HepG2 (cell line): ENCODE data around the gene CASS4. TPM values are rescaled to one million over a fixed set of nuclear protein-coding genes. Genes with fewer than 3 reads are reported as not detected.
"Not testable (repeated sequence)": the region's sequence is repeated elsewhere in the genome, so short reads cannot be mapped to it uniquely, and the experiment has no call there.

Experiments
- ATAC-seq: fragments of 200-7000 bp; cut with Tn5 transposase; 3 replicates; pipeline ENCODE4 v1.9.1; 2020; ENCODE audit warnings: mild to moderate bottlenecking, moderate library complexity
- BruUV-seq: library from RNA; stranded (reverse); fragments of 400-500 nt; replicated peaks from 2 replicates; lab custom pipeline; 2021; lab: Mats Ljungman, UMichigan
- CTCF ChIA-PET: fragments of 300-600 bp; formaldehyde crosslinking; extraction: SDS; loops from one replicate; lab custom pipeline; 2021; ENCODE audit warnings: low total read pairs, inconsistent platforms, low intra/inter-chr PET ratio; lab: Yijun Ruan, JAX
- POLR2A ChIA-PET: fragments of 350-600 bp; sonication (Branson Sonifier 250); formaldehyde crosslinking; loops from one replicate; lab custom pipeline; 2020; ENCODE audit warnings: antibody characterized with exemption, inconsistent platforms; lab: Yijun Ruan, JAX
- DNase-seq: peaks from one replicate; pipeline ENCODE4 v3.0.0-alpha.2; 2015; ENCODE audit warnings: low spot score
- FAIRE-seq: peaks from 3 replicates; lab custom pipeline; 2011; peaks lifted over from hg19 to GRCh38; lab: Jason Lieb, UNC
- H2AFZ ChIP-seq: one replicate; pipeline ENCODE4 v1.6.1; 2011; ENCODE audit warnings: low read length, inconsistent platforms
- H3K27ac ChIP-seq: fragments of 300-600 bp; 3 replicates; pipeline ENCODE4 v1.8.0; 2011; ENCODE audit warnings: mixed run types, mild to moderate bottlenecking, mixed read lengths, low read length, inconsistent platforms; ENCODE audit not compliant: insufficient read depth; ENCODE audit errors: extremely low read length
- H3K27me3 ChIP-seq, 2 experiments: fragments of 200-600 bp in 1 of 2; 2 replicates in 1 of 2; 3 replicates in 1 of 2; pipeline versions ENCODE4 v1.6.0 to v1.8.0; 2011; ENCODE audit warnings: low read length in 2 of 2, mild to moderate bottlenecking in 2 of 2, moderate library complexity in 2 of 2, inconsistent platforms in 1 of 2; ENCODE audit not compliant: insufficient read depth in 2 of 2, control insufficient read depth in 1 of 2
- H3K36me3 ChIP-seq, 2 experiments: fragments of 200-600 bp in 1 of 2; replicated peaks in 1 of 2; 2 replicates in 1 of 2; 3 replicates in 1 of 2; pipeline versions ENCODE4 v1.5.1 to v1.8.0; 2011; ENCODE audit warnings: low read length in 2 of 2, inconsistent platforms in 1 of 2; ENCODE audit not compliant: insufficient read depth in 2 of 2, control insufficient read depth in 1 of 2
- H3K4me1 ChIP-seq: 2 replicates; pipeline ENCODE4 v1.5.1; 2012; ENCODE audit warnings: low read length, inconsistent platforms; ENCODE audit not compliant: insufficient read depth
- H3K4me2 ChIP-seq: 2 replicates; pipeline ENCODE4 v1.6.0; 2011; ENCODE audit warnings: low read depth, low read length, inconsistent platforms
- H3K4me3 ChIP-seq, 3 experiments: fragments of 200-600 bp in 1 of 3; sonication (generic), shearing (Covaris generic) in 1 of 3; replicated peaks in 1 of 3; 2 replicates each; pipeline ENCODE4 v1.5.1; 2011 to 2016; ENCODE audit warnings: low read length in 3 of 3, inconsistent platforms in 2 of 3, low read depth in 2 of 3, mild to moderate bottlenecking in 2 of 3, control low read depth in 1 of 3, mixed read lengths in 1 of 3; ENCODE audit not compliant: insufficient read depth in 1 of 3
- H3K79me2 ChIP-seq: one replicate; pipeline ENCODE4 v1.6.1; 2011; ENCODE audit warnings: low read length, inconsistent platforms; ENCODE audit not compliant: insufficient read depth
- H3K9ac ChIP-seq: 2 replicates; pipeline ENCODE4 v1.6.0; 2011; ENCODE audit warnings: mild to moderate bottlenecking, low read depth, low read length, inconsistent platforms; ENCODE audit not compliant: insufficient read depth
- H3K9me3 ChIP-seq: 2 replicates; pipeline ENCODE4 v1.5.1; 2012; ENCODE audit warnings: mild to moderate bottlenecking, low read length
- H4K20me1 ChIP-seq: 2 replicates; pipeline ENCODE4 v1.6.0; 2011; ENCODE audit warnings: inconsistent platforms, mild to moderate bottlenecking, low read length, moderate library complexity; ENCODE audit not compliant: insufficient read depth
- SALL1 ChIP-seq: sonication (generic); formaldehyde crosslinking; IDR thresholded peaks from 2 replicates; pipeline ENCODE4 v1.8.0; 2022; ENCODE audit warnings: mild to moderate bottlenecking, missing genetic modification reagents
- ZBTB38 ChIP-seq: sonication (generic); formaldehyde crosslinking; IDR thresholded peaks from 2 replicates; pipeline ENCODE4 v1.5.1; 2020; ENCODE audit warnings: mild to moderate bottlenecking, missing genetic modification reagents
- ZHX1 ChIP-seq: sonication (generic); formaldehyde crosslinking; IDR thresholded peaks from 2 replicates; pipeline ENCODE4 v1.8.1; 2022; ENCODE audit warnings: low read depth, mild to moderate bottlenecking, missing genetic modification reagents
- ZNF224 ChIP-seq: sonication (generic); formaldehyde crosslinking; IDR thresholded peaks from 2 replicates; pipeline ENCODE4 v1.5.0; 2020; ENCODE audit warnings: mild to moderate bottlenecking, missing genetic modification reagents
- ZNF567 ChIP-seq: sonication (generic); formaldehyde crosslinking; IDR thresholded peaks from 2 replicates; pipeline ENCODE4 v1.8.1; 2023; ENCODE audit warnings: mild to moderate bottlenecking, missing genetic modification reagents, borderline replicate concordance
- ZNF781 ChIP-seq: sonication (generic); formaldehyde crosslinking; IDR thresholded peaks from 2 replicates; pipeline ENCODE4 v1.5.1; 2020; ENCODE audit warnings: borderline replicate concordance, mild to moderate bottlenecking, missing genetic modification reagents; ENCODE audit errors: not compliant biosample characterization
- WGBS: methylation state at CpG from one replicate; pipeline ENCODE4 v1.1.6; 2017; ENCODE audit warnings: low lambda C conversion rate; 5-methylcytosine and 5-hydroxymethylcytosine counted together
- in situ Hi-C: cut with HindIII; loops from 2 replicates; pipeline ENCODE4 v1.10.0; 2017; ENCODE audit warnings: low pct_unique_long_range_greater_than_20kb; ENCODE audit not compliant: extremely low pct_ligation_motif_present
- intact Hi-C: fragments of 100-400 bp; cut with micrococcal nuclease; formaldehyde crosslinking; loops from one replicate; pipeline ENCODE4 v1.10.0; 2022; ENCODE audit not compliant: unreplicated experiment
- polyA plus RNA-seq, 8 experiments: library from polyadenylated mRNA; depleted of rRNA in 3 of 8; stranded (reverse) in 7 of 8; unstranded in 1 of 8; fragments of >200 nt; fragmentation: Illumina TruSeq in 4 of 8; extraction: Trizol in 4 of 8; gene quantifications; 2 replicates each; pipeline versions ENCODE4 v1.2.1 to v1.2.3, GENCODE V29; 2011 to 2016; ENCODE audit warnings: low read depth in 4 of 8, missing spikeins in 1 of 8, mixed read lengths in 1 of 8; ENCODE audit not compliant: insufficient read depth in 1 of 8
- total RNA-seq, 5 experiments: library from RNA; depleted of rRNA; stranded (reverse); fragments of >200 nt; fragmentation: Illumina TruSeq; extraction: Trizol; gene quantifications; 2 replicates each; pipeline ENCODE4 v1.2.3, GENCODE V29; 2016; ENCODE audit warnings: low read depth in 1 of 5
- TF ChIP-seq, protein P1 (sequence below): sonication (generic); formaldehyde crosslinking; IDR thresholded peaks from 2 replicates; pipeline ENCODE4 v1.8.0; 2022; ENCODE audit warnings: missing genetic modification reagents, mild to moderate bottlenecking, borderline replicate concordance

The CASS4 gene
- total and polyA plus RNA-seq, 2 of the 13 experiments (the other 11 are each of a cell fraction or from before 2014, with no cell fraction given) = 0.17 to 0.49 TPM

GRCh38 chr20:56411287-56411686, 773 bp upstream of the CASS4 start:
- FAIRE-seq, DNase-seq, CTCF ChIA-PET, BruUV-seq, H3K27me3 ChIP-seq, H3K79me2 ChIP-seq, H3K9me3 ChIP-seq, in situ Hi-C loops, H2AFZ ChIP-seq, H4K20me1 ChIP-seq, ATAC-seq, intact Hi-C loops: not testable (repeated sequence)
- TF ChIP-seq SALL1 (CRISPR knock-in tag) = 0 out of 2 replicates have a peak, but pooled peaks have one; percentile 10
- peak; percentile 30; the same call in 1 of the 2 replicates for TF ChIP-seq ZHX1
- TF ChIP-seq ZBTB38 = peak; percentile 30; the same call in 1 of the 2 replicates
- 0 out of 2 replicates have a peak, but pooled peaks have one; percentile 30 for TF ChIP-seq ZNF224 (CRISPR knock-in tag)
- peak; percentile 40 for TF ChIP-seq ZNF781 (CRISPR knock-in tag)
- 0 out of 2 replicates have a peak, but pooled peaks have one; percentile 21 for TF ChIP-seq ZNF567
- TF ChIP-seq, protein P1, sequence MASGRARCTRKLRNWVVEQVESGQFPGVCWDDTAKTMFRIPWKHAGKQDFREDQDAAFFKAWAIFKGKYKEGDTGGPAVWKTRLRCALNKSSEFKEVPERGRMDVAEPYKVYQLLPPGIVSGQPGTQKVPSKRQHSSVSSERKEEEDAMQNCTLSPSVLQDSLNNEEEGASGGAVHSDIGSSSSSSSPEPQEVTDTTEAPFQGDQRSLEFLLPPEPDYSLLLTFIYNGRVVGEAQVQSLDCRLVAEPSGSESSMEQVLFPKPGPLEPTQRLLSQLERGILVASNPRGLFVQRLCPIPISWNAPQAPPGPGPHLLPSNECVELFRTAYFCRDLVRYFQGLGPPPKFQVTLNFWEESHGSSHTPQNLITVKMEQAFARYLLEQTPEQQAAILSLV = 0 out of 2 replicates have a peak, but pooled peaks have one; percentile 31
- peak overlapping the region; percentile 88 for H3K4me2 ChIP-seq
- WGBS = 76% methylated on average over 7 of the region's 7 CpGs
- H3K27ac ChIP-seq = peak overlapping the region; percentile 59
- POLR2A ChIA-PET = interaction anchor here (1.1 to 5.5 kb wide), 4 partner anchors 11 to 57 kb away, joined by 3 to 50 read pairs (median 9); partner anchors contain the start of genes AURKA, CSTF1 and RTF2
- H3K36me3 ChIP-seq = peaks cover 7 to 18% of the 10 kb centered on the region in 2 experiments; a peak in 4 of 5 replicates
- peak overlapping the region; percentile 45; the same call in 1 of the 2 replicates for H3K9ac ChIP-seq
- peak overlapping the region; percentile 37 to 58 (median 55) for H3K4me3 ChIP-seq
- H3K4me1 ChIP-seq = peaks cover 32% of the 10 kb centered on the region
